Endothelial cell of umbilical vein (primary cell): ENCODE measurements around the gene TMEM225B.

Experiments
- EZH2 ChIP-seq: IDR thresholded peaks from 2 replicates; pipeline ENCODE4 v1.6.1; 2012; ENCODE audit warnings: borderline replicate concordance, low read depth, mild to moderate bottlenecking, moderate library complexity, low read length, inconsistent platforms; ENCODE audit not compliant: severe bottlenecking
- FOS ChIP-seq: IDR thresholded peaks from 2 replicates; pipeline ENCODE4 v1.6.1; 2011; ENCODE audit warnings: mild to moderate bottlenecking, low read length, moderate library complexity, borderline replicate concordance; ENCODE audit not compliant: insufficient read depth
- MYC ChIP-seq: IDR thresholded peaks from one replicate; pipeline ENCODE4 v1.6.1; 2011; ENCODE audit warnings: mild to moderate bottlenecking, low read depth, low read length
- POLR2A ChIP-seq: IDR thresholded peaks from 2 replicates; pipeline ENCODE4 v1.6.1; 2012; ENCODE audit warnings: low read depth, mild to moderate bottlenecking, control low read depth, low read length
- POLR2AphosphoS5 ChIP-seq: IDR thresholded peaks from 2 replicates; pipeline ENCODE4 v1.6.1; 2012; ENCODE audit warnings: low read depth, mild to moderate bottlenecking, control low read depth, low read length, moderate library complexity; ENCODE audit not compliant: insufficient read depth
- TF ChIP-seq, protein P1 (sequence below), 2 donors: IDR thresholded peaks; 1 replicate in 1 of 2; 2 replicates in 1 of 2; pipeline ENCODE4 v1.5.1; 2011; ENCODE audit warnings: low read length in 2 of 2, mild to moderate bottlenecking in 2 of 2, moderate library complexity in 2 of 2, control low read depth in 1 of 2, inconsistent platforms in 1 of 2, low read depth in 1 of 2; ENCODE audit not compliant: insufficient read depth in 1 of 2; ENCODE audit errors: extremely low read depth in 1 of 2
- TF ChIP-seq, protein P2 (sequence below): IDR thresholded peaks from 2 replicates; pipeline ENCODE4 v1.6.1; 2011; ENCODE audit not compliant: insufficient read depth, insufficient read length

DNA sequence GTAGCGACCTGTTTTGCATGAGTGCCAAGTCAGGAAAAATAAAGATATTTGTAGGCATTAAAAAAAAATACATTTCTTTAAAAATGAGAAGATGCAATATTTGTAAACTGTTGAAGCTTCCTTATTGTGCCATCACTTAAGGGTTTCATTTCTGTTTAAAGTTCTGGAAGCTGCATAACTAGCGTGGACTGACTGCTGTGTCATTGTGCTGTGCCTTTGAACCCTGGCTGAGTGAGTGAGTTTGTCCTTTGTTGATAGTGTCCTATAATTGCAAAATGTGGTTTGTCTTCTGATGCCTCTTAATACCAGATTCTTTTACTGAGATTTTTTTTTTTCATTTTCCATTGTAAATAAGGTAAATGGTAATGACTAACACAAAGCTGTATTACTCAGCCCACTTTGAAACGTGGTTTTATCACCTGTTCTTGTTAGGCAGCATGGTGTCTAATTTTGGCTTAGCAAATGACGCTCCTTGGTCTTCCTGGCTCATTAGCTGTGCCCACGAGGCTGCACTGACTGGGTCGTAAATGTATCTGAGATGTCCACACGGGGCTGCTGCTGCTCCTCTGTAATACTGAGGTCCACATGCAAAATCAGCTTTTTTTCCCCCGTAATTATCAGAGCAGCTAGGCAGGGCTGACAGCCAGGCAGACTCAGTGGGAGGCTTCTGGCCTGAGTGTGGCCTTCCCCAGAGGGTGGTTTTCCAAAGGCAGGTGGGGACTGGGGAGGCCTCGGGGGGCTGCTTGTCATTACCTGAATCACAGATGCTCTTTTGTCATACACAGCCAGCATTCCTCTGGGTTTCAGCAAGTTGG is 33.4 kb downstream of the TMEM225B start:
- TF ChIP-seq POLR2AphosphoS5 (no peak), EZH2 (no peak), FOS (no peak), MYC (no peak), POLR2A (no peak)
- TF ChIP-seq, protein P1, sequence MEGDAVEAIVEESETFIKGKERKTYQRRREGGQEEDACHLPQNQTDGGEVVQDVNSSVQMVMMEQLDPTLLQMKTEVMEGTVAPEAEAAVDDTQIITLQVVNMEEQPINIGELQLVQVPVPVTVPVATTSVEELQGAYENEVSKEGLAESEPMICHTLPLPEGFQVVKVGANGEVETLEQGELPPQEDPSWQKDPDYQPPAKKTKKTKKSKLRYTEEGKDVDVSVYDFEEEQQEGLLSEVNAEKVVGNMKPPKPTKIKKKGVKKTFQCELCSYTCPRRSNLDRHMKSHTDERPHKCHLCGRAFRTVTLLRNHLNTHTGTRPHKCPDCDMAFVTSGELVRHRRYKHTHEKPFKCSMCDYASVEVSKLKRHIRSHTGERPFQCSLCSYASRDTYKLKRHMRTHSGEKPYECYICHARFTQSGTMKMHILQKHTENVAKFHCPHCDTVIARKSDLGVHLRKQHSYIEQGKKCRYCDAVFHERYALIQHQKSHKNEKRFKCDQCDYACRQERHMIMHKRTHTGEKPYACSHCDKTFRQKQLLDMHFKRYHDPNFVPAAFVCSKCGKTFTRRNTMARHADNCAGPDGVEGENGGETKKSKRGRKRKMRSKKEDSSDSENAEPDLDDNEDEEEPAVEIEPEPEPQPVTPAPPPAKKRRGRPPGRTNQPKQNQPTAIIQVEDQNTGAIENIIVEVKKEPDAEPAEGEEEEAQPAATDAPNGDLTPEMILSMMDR (IDR thresholded peaks at IDR 0.05; ENCODE audit: extremely low read depth in 1 of 2, insufficient read depth in 1 of 2, low read depth in 1 of 2, low read length in 2 of 2) = no peak
- TF ChIP-seq, protein P2, sequence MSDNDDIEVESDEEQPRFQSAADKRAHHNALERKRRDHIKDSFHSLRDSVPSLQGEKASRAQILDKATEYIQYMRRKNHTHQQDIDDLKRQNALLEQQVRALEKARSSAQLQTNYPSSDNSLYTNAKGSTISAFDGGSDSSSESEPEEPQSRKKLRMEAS = no peak
